HG03565 (cell line): ENCODE measurements around the gene PNPLA3.
"Not testable (repeated sequence)": the region's sequence is repeated elsewhere in the genome, so short reads cannot be mapped to it uniquely, and the experiment has no call there.

Experiments used
- ATAC-seq: cut with Tn5 transposase; IDR thresholded peaks from one replicate; pipeline ENCODE4 v1.9.1; 2021; ENCODE audit warnings: mild to moderate bottlenecking, moderate library complexity; ENCODE audit not compliant: unreplicated experiment

PNPLA3 gene

DNA sequence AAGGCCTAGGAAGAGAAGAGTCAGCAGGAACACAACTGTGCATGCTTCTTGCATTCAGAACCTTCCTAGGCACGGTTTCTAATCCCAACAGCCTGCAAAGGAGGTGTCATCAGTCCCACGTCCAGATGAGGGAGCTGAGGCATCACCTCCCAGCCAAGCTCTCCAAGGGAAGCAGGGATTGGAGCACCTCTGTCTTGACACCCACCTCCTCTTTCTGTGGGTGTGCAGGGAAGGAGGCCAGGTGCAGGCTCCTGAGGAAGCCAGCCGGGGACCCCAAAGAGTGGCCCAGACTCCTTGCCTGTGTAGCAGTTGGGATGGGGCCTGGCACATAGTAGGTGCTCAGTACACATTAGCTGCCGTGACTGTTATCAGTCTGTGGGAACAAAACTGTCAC lies 33.7 kb upstream of the PNPLA3 start:
- no peak for ATAC-seq

DNA sequence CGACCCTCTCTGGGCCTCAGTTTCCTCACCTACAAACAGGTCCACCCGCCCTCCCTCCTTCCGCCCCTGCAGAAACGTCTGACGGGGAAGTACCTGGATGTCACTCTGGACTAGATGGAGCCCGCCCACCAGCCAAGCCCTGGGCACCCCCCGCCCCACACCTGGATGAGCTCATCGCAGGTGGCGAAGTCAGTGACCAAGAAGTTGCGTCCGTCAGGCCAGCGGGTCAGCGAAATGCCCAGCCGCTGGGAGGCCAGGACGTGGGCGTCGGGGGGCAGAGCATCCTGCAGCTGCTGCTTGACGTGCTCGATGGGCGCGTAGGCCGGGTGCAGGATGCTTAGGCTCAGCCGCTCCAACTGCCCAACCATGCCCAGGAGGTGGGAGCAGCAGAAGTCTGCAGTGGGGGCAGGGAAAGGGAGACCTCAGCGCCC lies 32.7 kb upstream of the PNPLA3 start:
- ATAC-seq: no peak

DNA sequence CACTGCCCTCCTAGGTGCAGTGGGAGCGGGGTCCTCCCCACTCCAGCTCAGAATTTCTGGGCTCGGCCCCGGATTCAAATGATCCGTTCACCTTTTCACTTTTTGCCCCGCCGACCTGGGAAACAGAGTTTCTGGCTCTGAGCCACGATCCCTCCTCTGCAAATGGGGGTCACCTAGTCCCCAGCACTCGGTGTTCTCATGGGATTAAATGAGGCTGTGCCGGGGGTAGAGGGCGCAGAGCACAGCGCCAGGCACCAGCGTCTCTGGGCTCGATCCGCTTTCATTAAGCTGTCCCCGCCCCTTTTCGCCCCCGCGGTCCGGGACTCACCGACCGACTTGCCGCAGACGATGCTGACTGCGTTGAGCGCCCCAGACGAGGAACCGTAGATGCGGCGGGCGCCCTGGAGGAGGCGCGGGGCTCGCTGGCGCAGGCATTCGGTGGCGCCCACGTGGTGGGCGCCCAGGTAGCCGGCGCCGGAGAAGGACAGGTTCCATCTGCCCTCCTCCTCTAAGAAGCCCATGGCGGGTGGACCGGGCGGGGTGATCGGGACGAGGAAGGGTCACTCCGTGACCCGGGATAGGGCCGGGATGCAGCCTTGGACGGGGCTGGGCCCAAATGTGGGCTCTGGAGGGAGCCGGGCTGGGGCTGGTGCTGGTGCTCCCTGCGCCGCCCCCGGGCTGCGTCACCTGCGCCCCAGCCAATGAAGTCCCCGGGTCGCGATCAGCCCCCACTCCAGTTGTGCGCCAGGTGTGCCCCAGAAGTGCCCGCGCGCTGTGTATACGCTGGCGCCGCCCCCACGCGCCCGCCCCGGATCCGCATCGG lies 32.0 kb upstream of the PNPLA3 start, which contains the start of gene PNPLA5:
PNPLA5 (minus strand) TSS at position 654 of the 823 bp plus-strand sequence; CDS start at position 521, 133 bp downstream.
- ATAC-seq: no peak

DNA sequence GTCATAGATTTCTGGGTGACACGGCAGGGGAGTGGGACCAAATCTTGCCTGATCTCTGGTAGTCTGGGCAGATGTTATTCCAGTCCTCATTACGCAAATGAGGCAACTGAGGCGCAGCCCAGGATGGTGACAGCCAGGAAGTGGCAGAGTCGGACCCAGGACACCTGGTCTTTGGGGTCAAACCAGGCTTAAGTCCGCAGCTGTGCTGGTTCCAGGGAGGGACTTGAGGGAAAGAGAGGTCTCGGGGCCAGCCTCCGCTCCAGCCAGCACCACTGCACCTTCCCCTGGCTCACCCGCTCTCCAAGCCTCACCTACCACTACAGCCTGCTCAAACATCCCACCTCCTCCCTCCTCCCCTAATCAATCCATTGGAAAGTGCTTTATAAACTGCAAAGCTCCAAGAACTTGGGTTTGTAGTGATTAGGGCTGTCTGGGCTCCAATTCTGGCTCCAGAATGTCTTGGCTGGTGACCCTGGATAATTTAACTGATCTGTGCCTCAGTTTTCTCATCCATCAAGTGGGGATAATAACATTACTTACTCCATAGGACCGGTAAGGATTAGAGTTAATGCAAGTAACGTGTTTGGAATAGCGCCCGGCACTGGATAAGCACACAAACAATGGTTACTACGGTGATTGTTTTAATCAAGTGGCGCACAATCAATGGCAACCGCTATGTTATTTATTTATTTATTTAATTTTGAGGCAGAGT lies 31.3 kb upstream of the PNPLA3 start:
- no peak for ATAC-seq

DNA sequence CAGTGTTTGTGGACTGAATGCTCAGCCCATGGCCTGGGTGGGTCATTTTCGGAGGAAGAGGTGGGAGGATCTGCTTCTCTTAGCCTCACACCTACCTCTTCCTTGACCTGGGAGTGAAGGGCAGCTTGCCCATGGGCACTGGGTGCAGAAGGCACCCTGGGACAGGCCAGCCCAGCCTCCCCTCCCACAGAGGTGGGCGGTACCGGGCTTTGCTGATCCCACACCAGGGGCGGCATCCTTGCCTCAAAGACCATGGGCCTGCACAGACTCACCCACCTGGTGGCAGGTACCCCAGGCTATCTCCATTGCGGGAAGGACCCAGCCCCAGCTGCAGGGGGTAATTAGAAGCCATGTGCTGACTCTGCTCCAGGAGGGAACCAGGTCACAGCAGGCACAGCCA lies 30.3 kb upstream of the PNPLA3 start:
- ATAC-seq: no peak

DNA sequence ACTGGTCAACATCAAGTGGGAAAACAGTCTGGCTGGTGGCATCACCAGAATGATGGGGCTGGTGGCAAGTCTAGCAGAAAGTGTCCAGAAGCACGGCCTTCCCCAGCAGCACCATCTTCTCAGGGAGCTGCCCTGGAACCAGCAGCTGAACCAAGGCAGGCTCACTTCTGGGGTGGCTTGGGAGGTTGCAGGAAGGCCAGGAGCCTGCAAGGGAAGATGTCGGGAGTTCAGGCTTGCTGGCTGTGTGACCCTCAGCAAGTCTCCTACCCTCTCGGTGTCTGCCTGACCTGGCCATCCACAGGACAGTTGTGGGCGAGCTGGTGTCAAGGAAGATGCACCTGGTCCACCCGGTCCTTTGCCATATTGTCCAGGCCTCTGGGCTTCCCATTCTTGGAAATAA lies 29.5 kb upstream of the PNPLA3 start:
- ATAC-seq: no peak

DNA sequence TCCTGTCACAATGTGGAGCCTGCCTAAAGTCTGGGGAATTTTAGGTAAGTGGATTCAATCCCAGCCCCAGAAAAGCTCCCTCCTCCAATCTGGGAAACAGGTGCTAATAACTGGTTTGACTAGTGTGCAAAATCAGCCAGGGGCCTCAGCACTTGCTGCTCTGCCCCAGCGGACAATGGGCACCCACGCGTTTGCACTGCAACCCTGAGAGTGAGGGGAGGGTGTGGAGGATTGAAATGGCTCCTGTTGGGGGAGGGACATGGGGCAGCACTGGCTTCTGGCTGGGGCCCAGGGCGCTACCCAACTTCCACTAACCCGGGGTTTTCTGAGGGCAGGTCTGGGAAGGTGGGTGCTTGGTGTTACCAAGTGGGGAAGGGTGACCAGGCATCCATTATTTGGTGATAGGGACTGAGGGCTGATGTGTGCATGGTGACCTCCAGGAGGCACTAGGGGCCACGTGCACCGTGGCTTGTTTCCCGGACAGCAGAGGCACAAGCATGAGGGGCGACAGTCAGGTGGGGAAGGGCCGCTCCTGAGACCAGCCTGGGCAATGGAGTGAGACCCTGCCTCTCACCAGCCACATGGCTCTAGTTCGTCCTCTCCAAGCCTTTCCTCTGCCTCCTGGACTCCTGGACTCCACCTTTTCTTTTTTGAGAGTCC lies 27.5 kb upstream of the PNPLA3 start:
- ATAC-seq: no peak

DNA sequence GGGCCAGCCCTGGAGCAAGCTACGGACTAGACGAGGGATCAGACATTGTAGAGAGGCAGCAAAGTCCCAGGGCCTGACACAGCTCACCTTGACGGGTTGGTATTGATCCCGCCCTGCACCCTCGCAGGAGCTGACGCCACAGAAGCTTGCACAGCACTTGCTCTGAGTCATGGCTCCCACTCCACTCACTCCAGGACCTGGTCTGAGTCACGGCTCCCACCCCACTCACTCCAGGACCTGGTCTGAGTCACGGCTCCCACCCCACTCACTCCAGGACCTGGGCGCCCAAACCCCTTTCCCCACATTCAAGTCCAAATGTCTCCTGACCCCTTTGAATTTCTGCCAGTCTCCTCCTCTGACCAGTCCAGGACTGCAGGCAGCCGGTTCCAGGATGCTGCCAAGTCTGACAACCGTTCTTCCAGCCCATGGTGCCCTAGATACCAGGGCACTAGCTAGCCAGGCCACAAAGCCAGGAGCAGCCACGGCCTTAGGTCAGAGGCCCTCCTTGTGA lies 25.8 kb upstream of the PNPLA3 start:
- ATAC-seq: no peak

DNA sequence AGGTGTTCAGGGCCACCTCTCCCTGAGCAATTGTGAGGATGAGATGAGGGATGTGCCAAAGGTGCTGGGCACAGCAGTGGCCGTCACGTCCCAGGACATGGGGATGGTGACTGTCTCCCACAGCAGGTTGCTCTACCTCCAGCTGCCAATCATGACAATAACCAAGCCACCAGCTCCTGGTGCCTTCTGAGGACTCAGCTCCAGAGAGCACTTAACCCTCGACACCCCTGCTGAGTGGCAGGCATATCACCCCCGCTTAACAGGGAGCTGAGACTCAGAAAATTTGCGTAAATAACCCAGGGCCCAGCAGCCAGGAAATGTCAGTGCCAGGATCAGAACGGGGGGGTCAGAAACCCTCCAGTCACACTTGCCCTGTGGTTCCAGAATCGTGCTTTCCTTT lies 23.4 kb upstream of the PNPLA3 start:
- no peak for ATAC-seq

DNA sequence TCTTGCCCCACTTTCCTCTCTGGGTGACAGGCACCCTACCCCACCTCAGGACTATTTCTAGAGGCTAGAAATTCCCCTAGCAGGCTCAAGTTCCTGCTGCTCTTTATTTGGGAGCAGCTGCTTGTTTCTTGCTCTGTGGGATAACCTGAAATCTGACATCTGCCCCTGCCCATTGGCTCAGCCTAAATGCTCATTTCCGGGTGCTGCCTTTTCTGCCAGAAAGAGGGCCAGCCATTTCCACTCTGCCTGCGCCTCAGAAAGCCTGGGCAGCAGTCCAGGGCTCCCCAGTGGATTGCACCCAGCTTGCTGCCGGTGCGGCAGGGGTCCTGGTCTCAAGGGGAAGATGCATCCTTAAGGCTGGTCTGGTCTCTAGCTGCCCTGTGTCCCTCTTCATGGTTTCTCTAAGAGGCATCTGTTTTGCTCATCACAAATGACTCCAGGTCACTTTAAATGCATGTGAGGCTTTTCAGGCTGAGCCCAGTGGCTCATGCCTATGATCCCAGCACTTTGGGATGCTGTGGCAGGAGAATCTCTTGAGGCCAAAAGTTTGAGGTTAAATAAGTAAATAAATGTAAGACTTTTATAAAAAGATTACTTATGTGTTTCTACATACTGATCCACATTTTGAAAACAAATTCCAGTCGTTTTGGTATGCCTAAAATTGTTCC lies 21.5 kb upstream of the PNPLA3 start:
- no peak for ATAC-seq

DNA sequence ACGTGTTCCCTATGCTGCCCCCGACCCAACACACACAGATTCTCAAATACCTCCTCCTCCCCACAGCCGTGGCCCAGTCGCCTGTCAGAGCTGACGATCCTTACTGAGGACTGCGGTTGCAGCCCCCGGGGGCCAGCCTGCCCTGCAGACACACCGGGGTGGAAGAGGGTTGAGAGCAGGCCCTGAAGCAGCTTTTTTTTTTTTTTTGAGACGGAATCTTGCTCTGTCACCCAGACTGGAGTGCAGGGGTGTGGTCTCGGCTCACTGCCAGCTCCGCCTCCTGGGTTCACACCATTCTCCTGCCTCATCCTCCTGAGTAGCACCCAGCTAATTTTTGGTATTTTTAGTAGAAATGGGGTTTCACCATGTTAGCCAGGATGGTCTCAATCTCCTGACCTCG lies 20.6 kb upstream of the PNPLA3 start:
- not testable (repeated sequence) for ATAC-seq

DNA sequence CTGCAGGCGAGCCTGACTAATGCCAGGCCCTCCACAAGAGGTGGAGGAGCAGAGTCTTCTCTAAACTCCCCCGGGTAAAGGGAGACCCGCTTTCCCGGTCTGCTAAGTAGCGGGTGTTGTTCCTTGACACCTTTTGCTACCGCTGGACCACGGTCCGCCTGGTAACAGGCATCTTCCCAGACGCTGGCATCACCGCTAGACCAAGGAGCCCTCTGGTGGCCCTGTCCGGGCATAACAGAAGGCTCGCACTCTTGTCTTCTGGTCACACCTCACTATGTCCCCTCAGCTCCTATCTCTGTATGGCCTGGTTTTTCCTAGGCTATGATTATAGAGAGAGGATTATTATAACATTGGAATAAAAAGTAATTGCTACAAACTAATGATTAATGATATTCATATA lies 19.2 kb upstream of the PNPLA3 start:
- not testable (repeated sequence) for ATAC-seq

DNA sequence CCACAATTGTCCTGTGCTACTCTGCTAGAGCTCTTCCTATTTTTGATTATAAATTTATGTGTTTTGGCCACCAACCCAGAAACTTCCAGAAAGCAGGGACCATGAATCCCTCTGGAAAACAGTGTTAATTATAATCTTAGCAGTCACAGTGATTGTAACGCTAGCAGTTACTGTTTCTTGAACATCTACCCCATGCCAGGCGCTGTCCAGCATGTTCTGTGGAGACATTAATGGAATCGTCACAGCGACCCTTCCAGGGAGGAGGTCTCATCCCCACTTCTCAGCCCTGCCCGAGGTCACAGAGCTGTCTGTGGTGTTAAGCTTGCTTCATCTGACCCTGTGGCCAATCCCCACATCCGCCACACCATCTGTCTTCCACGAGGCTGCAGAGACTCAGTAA lies 17.9 kb upstream of the PNPLA3 start:
- ATAC-seq: no peak

DNA sequence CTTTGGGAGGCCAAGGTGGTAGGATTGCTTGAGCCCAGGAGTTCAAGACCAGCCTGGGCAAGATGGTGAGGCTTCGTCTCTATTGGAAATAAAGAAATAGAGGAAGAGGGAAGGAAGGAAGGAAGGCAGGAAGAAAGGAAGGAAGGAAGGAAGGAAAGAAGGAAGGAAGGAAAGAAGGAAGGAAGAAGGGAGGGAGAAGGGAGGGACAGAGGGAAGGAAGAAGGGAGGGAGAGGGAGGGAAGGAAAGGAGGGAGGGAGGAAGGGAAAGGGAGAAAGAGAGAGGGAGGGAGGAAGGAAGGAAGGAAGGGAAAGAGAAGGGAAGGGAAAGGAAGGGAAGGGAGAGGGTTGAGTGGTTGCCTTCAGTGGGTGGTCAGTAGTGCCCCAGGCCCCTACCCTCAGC lies 13.9 kb upstream of the PNPLA3 start:
- no peak for ATAC-seq

DNA sequence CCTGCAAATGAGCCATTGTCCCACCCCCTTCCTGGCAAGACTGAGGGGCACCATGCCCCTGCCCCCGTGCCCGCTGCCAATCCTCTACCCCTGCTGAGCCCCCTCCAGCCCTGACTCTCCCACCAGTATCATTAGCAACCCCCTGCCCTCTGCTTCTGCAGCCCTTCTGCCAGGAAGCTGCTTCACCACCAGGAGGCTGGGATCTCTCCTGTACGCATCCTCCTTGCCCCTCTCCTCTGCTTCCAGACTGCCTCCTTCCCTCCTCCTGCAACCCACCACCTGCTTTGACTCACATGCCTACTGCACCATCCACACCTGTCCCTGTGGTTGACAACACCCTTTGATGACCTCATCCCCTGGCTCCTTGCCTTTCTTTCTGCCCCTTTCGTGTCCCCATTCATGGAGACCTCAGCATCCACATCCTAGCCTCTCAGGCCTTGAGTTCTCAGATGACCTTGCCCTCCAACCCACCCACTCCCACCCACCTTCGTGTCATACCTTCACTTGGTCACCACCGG lies 13.4 kb upstream of the PNPLA3 start:
- no peak for ATAC-seq

DNA sequence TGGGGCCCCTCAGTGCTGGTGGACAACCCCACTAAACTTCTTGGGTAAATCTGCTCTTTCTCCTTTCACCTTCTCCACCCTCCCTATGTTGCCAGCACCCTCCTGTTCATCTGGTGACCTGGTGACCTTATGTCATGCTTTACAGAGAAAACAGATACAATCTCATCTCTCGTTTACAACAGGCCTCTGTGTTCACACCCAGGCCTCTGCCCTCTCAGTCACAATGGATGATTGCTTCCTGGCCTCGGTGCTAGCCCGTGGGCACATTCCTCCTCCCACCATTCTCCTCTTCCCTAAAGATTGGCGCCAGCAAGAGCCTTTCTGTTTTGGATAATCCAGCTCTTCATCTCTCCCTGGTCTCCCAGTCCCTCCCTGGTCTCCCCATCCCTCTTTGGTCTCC lies 12.3 kb upstream of the PNPLA3 start:
- no peak for ATAC-seq

DNA sequence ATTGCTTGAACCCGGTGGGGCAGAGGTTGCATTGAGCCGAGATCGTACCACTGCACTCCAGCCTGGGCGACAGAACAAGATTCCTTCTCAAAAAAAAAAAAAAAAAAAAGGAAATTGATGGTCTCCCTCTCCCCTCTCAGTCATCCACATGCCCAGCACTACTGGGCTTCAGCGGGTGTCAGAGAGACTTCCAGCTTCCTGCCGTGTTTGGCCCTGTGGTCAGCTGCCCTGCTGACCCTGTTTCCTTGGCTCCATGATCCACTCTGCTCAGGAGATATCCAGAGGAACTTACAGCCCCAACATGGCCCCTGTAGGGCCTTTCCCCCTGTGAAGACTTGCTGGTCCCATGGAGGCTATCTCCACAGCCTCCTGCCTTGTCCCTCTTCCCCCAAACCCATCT lies 6.1 kb upstream of the PNPLA3 start:
- no peak for ATAC-seq

DNA sequence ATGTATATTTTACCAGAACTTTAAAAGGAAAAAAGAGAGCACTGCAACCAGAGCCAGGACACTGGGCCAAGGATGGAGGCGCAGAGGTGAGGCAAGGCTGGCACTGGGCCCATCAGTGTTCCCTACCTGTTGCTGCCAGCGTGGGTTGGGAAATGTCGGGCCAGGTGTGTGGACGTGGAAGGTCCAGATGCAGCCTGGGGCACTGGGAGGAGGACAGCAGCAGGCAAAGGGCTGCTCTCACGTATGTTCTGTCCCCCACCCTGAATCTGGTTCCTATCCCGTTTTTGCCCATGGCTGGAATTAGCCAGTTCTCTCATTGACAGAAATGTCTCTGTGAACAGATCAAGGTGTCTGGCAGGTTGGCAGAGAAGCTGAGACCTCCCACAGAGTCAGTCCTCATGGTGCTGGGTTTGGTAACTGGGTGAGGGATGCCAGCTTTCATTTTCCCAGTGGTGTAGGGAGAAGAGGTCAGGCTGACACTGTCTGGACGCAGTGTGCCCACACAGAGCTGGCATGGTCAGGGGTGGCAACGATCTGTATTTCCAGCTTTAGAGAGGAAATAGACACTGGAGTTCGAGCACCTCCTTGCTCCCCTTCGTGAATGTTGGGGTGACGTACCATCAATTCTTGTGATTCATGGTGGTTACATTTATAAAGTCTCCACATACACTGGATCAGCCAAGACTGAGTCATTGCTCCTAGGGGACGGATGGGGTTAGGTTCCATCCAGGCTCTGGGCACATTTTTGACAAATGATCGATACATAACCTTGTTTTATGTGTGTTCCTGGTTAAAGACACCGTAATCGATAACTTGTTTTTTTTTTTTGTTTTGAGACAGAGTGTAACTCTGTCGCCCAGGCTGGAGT lies 4.3 kb upstream of the PNPLA3 start:
- no peak for ATAC-seq

DNA sequence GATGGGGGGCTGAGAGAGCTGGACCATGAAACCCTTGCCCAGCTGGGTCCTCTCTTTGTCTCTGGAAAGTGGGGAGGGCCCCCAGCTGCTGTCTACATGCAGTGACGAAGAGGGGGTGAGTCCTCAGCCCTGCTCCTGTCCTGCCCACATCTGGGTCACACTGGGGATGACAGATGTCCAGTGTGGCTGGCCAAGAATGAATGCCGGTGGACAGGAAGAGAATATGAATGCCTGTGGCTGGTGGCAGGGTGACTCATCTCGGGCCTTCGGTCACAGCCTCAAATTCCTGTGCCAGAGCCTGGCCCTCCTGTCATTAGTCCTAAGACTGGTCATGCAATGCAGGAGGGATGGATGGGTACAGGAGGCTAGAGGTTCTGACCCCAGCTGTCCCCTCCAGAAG lies 2.2 kb upstream of the PNPLA3 start:
- no peak for ATAC-seq

DNA sequence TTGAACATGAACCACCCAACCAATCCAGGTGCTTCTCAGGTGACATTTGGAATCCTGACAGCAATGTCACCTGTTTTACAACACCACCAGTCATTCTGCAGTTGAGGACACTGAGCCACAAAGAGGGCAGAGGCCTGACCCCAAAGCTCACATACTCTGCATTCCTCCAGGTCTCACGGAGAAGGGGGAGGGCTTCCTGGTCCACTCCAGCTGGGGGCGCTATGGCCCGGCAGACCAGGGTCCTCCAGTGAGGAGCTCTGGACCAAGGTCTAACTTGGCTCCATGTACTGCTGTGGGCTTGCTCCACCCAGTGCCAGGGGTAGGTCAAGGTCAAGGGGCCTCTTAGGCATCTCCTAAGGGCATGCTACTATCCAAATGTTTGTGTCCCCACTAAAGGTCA lies 1.5 kb upstream of the PNPLA3 start:
- no peak for ATAC-seq
